MCF 10A (cell line): ENCODE measurements around the gene CCDC93. TPM values are rescaled to one million over a fixed set of nuclear protein-coding genes. Genes with fewer than 3 reads are reported as not detected.

ENCODE experiments used
- BruUV-seq: library from RNA; stranded (reverse); fragments of 400-500 nt; replicated peaks from 2 replicates; lab custom pipeline; 2021; lab: Mats Ljungman, UMichigan
- CTCF ChIA-PET: fragments of 300-600 bp; sonication (Branson Sonifier 250); formaldehyde crosslinking; extraction: SDS; loops from one replicate; lab custom pipeline; 2021; ENCODE audit warnings: antibody characterized with exemption, inconsistent platforms; lab: Yijun Ruan, JAX
- POLR2A ChIA-PET: fragments of 300-600, 350-650 bp; sonication (Branson Sonifier 250); formaldehyde crosslinking; extraction: SDS; loops from one replicate; lab custom pipeline; 2020; ENCODE audit warnings: antibody characterized with exemption, inconsistent platforms; lab: Yijun Ruan, JAX
- DNase-seq: peaks from one replicate; pipeline ENCODE4 v3.0.0-alpha.2; 2018; ENCODE audit not compliant: unreplicated experiment
- H3K27ac Mint-ChIP-seq: one replicate; pipeline ENCODE4 v1.8.0; 2022; ENCODE audit warnings: mild to moderate bottlenecking, low read depth, mixed read lengths; ENCODE audit not compliant: unreplicated experiment
- H3K27me3 Mint-ChIP-seq: one replicate; pipeline ENCODE4 v1.8.0; 2022; ENCODE audit warnings: mixed read lengths; ENCODE audit not compliant: insufficient read depth, unreplicated experiment
- H3K36me3 Mint-ChIP-seq: one replicate; pipeline ENCODE4 v1.8.0; 2022; ENCODE audit warnings: mild to moderate bottlenecking, moderate library complexity, mixed read lengths; ENCODE audit not compliant: insufficient read depth, unreplicated experiment
- H3K4me1 Mint-ChIP-seq: one replicate; pipeline ENCODE4 v1.8.0; 2022; ENCODE audit warnings: mixed read lengths; ENCODE audit not compliant: insufficient read depth, unreplicated experiment
- H3K4me3 Mint-ChIP-seq: one replicate; pipeline ENCODE4 v1.8.0; 2022; ENCODE audit warnings: mild to moderate bottlenecking, moderate library complexity, mixed read lengths; ENCODE audit not compliant: unreplicated experiment
- H3K9me3 Mint-ChIP-seq: one replicate; pipeline ENCODE4 v1.8.0; 2022; ENCODE audit warnings: mixed read lengths; ENCODE audit not compliant: unreplicated experiment
- intact Hi-C: fragments of 100-400 bp; cut with micrococcal nuclease; formaldehyde crosslinking; loops from 2 replicates; pipeline ENCODE4 v1.14.1; 2022
- total RNA-seq: library from RNA; stranded (reverse); gene quantifications from 2 replicates; pipeline ENCODE4 v1.2.3, GENCODE V29; 2022
- TF ChIP-seq, protein P1 (sequence below): fragments of 200-600 bp; IDR thresholded peaks from one replicate; pipeline ENCODE4 v1.8.0; 2022; ENCODE audit warnings: antibody characterized with exemption, mild to moderate bottlenecking; ENCODE audit not compliant: unreplicated experiment

CCDC93 gene
- total RNA-seq, 1 experiment from 2014 or later = 37.8 TPM

DNA sequence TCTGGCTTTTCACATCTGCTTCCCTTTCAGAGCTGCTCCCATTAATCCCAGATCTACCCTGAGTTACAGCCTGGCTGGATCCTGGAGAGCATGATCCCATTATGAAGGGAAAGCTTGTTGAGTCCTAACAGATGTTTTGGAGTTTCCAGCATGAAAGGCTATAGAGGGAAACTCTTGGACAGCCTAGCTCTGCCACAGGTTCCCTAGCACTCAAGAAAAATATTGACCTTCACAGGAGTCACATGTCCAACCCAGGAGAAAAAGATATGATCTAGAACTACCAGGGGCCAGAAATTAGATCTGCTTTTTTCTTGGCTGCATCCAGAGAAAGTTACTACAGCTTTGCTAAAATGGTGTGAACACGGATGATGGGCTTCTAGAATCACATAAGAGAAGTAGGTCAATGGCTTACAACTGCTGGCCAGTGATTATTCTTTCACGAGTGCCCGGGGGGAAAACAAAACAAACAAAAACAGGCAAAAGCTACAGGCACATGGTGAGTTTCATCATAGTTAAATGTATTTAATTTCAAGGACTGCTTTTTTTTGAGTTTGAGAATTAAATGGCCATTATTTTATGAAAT, 15.9 kb downstream of the CCDC93 start:
- H3K9me3 Mint-ChIP-seq = no peaks in the 10 kb centered on the region
- no peaks in the 10 kb centered on the region for H3K4me1 Mint-ChIP-seq
- H3K27ac Mint-ChIP-seq = peak overlapping the region; percentile 35
- H3K4me3 Mint-ChIP-seq = no peak overlapping the region
- TF ChIP-seq, protein P1, sequence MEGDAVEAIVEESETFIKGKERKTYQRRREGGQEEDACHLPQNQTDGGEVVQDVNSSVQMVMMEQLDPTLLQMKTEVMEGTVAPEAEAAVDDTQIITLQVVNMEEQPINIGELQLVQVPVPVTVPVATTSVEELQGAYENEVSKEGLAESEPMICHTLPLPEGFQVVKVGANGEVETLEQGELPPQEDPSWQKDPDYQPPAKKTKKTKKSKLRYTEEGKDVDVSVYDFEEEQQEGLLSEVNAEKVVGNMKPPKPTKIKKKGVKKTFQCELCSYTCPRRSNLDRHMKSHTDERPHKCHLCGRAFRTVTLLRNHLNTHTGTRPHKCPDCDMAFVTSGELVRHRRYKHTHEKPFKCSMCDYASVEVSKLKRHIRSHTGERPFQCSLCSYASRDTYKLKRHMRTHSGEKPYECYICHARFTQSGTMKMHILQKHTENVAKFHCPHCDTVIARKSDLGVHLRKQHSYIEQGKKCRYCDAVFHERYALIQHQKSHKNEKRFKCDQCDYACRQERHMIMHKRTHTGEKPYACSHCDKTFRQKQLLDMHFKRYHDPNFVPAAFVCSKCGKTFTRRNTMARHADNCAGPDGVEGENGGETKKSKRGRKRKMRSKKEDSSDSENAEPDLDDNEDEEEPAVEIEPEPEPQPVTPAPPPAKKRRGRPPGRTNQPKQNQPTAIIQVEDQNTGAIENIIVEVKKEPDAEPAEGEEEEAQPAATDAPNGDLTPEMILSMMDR = no peak
- H3K36me3 Mint-ChIP-seq = peaks cover 70% of the 10 kb centered on the region
- intact Hi-C loops = no loop called here
- BruUV-seq = no TSS peak
- CTCF ChIA-PET = interaction anchor here (0.6 to 3.4 kb wide), 5 partner anchors 7 to 862 kb away, joined by 3 to 34 read pairs (median 5); partner anchors contain the start of gene DDX18
- no peaks in the 10 kb centered on the region for H3K27me3 Mint-ChIP-seq
- no peak for DNase-seq
- POLR2A ChIA-PET = interaction anchor here (1.9 kb wide), 1 partner anchor 16 kb away, joined by 5 read pairs; the partner anchor contains the start of gene CCDC93

DNA sequence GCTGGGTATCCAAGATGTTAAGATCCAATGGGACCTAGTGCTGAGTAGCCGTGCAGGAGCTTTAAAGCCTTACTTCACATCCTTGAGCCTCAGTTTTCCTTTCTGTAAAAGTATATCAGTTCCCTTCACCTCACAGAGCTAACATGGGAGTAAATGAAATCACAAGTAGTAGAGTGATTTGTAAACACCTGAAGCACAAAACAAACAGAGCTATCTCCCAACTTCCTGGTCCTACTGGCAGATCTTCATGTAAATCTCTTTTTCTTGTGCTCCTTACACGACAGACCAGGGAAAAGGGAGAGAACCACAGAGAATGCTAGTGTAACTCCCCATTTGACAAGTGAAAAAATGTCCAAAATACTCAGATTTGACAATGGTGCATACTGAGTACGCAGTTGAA, 17.3 kb downstream of the CCDC93 start:
- CTCF ChIA-PET = interaction anchor here (0.6 to 3.4 kb wide), 6 partner anchors 8 to 1268 kb away, joined by 3 to 34 read pairs (median 6); partner anchors contain the start of gene DDX18
- H3K27me3 Mint-ChIP-seq = no peaks in the 10 kb centered on the region
- no peak overlapping the region for H3K27ac Mint-ChIP-seq
- BruUV-seq = no TSS peak
- POLR2A ChIA-PET = interaction anchor here (1.0 to 1.9 kb wide), 3 partner anchors 15 to 18 kb away, joined by 3 to 5 read pairs (median 3); partner anchors contain the start of gene CCDC93
- TF ChIP-seq, protein P1 = no peak
- H3K9me3 Mint-ChIP-seq = no peaks in the 10 kb centered on the region
- H3K4me3 Mint-ChIP-seq = no peak overlapping the region
- peaks cover 75% of the 10 kb centered on the region for H3K36me3 Mint-ChIP-seq
- no peaks in the 10 kb centered on the region for H3K4me1 Mint-ChIP-seq
- no peak for DNase-seq
- intact Hi-C loops = no loop called here

DNA sequence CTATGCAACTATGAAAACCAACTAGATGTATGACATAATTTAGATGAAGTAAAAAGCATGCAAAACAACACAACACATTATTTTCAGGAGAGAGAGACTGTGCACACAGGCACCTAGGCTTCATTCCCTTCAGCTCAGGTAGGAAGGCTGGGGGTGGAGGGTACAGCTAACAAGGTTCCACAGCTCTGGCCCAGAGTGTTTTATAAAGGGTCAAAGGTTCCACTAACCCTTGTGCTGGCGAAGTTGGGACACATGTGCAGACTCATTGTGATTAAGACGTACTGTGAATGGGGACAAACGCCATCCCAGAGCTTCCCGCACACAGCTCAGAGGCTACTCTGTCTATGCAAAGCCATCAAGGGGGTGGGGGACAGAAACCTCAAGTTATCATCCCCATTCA, 19.1 kb downstream of the CCDC93 start:
- ChIA-PET CTCF (interaction anchor here (0.5 to 3.4 kb wide), 5 partner anchors 8 to 181 kb away, joined by 3 to 34 read pairs (median 3); partner anchors contain the start of gene DDX18), POLR2A (no interaction called here)
- Mint-ChIP-seq H3K36me3 (peaks cover 70% of the 10 kb centered on the region), H3K27ac (no peak overlapping the region), H3K9me3 (no peaks in the 10 kb centered on the region), H3K27me3 (no peaks in the 10 kb centered on the region), H3K4me3 (no peak overlapping the region), H3K4me1 (no peaks in the 10 kb centered on the region)
- TF ChIP-seq, protein P1 = no peak
- no peak for DNase-seq
- BruUV-seq = no TSS peak
- intact Hi-C loops = no loop called here

DNA sequence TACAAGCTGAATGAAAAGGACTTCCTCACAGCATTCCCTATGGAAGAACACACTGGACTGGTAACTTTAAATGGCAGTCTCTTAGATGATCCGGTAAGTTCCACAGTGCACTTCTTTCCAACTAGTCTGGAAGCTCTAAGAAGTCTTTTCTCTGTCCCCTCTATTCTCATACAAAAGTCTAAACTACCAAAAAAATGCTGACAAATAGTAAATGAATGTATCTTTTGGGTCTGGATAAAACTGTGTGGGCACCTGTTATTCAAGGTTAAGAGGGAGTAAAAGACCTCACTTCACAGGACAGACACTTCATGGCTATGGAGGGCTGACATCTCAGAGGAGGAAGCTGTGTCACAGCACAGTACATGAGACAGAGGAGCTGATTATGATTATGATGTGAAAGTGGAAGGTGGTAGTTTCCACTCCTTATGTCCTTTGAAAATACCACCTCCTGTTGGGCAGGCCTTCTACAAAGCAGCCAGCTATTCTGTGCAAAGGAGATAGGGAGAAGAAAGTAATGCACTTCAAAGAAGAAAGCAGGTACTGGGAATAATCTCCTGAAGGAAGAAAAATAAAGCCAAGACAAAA, 23.9 kb downstream of the CCDC93 start:
- Mint-ChIP-seq H3K27me3 (no peaks in the 10 kb centered on the region), H3K4me3 (no peak overlapping the region), H3K9me3 (no peaks in the 10 kb centered on the region), H3K4me1 (no peaks in the 10 kb centered on the region), H3K36me3 (peaks cover 62% of the 10 kb centered on the region), H3K27ac (no peak overlapping the region)
- DNase-seq = no peak
- ChIA-PET POLR2A (interaction anchor here (0.9 kb wide), 1 partner anchor 18 kb away, joined by 3 read pairs; no protein-coding TSS in a partner anchor), CTCF (interaction anchor here (1.2 to 9.7 kb wide), 3 partner anchors 14 to 175 kb away, joined by 4 to 138 read pairs (median 7); partner anchors contain the start of gene DDX18)
- BruUV-seq = no TSS peak
- TF ChIP-seq, protein P1 = no peak
- intact Hi-C loops = no loop called here
